ENCODE results near the gene ASAH2B. TPM values are rescaled to one million over a fixed set of nuclear protein-coding genes. Genes with fewer than 3 reads are reported as not detected.
A peak's percentile ranks its signal among the peaks of the same experiment; 100 is the strongest.

Gene ASAH2B
- total and polyA plus RNA-seq, 2 of the 13 experiments (the other 11 are each of a cell fraction or from before 2014, with no cell fraction given), result 4.2 to 4.6 TPM

GRCh38 chr10:50739618-50740292 lies at the start of gene ASAH2B (continued):
- TF ChIP-seq, protein P1, sequence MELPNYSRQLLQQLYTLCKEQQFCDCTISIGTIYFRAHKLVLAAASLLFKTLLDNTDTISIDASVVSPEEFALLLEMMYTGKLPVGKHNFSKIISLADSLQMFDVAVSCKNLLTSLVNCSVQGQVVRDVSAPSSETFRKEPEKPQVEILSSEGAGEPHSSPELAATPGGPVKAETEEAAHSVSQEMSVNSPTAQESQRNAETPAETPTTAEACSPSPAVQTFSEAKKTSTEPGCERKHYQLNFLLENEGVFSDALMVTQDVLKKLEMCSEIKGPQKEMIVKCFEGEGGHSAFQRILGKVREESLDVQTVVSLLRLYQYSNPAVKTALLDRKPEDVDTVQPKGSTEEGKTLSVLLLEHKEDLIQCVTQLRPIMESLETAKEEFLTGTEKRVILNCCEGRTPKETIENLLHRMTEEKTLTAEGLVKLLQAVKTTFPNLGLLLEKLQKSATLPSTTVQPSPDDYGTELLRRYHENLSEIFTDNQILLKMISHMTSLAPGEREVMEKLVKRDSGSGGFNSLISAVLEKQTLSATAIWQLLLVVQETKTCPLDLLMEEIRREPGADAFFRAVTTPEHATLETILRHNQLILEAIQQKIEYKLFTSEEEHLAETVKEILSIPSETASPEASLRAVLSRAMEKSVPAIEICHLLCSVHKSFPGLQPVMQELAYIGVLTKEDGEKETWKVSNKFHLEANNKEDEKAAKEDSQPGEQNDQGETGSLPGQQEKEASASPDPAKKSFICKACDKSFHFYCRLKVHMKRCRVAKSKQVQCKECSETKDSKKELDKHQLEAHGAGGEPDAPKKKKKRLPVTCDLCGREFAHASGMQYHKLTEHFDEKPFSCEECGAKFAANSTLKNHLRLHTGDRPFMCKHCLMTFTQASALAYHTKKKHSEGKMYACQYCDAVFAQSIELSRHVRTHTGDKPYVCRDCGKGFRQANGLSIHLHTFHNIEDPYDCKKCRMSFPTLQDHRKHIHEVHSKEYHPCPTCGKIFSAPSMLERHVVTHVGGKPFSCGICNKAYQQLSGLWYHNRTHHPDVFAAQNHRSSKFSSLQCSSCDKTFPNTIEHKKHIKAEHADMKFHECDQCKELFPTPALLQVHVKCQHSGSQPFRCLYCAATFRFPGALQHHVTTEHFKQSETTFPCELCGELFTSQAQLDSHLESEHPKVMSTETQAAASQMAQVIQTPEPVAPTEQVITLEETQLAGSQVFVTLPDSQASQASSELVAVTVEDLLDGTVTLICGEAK (IDR thresholded peaks at IDR 0.05), result no peak; the same call in 1 of the 2 replicates
- TF ChIP-seq, protein P1 (CRISPR knock-in tag; IDR thresholded peaks at IDR 0.05), result 0 out of 2 replicates have a peak, but pooled peaks have one; percentile 75
- 0 out of 2 replicates have a peak, but pooled peaks have one; percentile 36 for TF ChIP-seq MED1 (CRISPR knock-in tag; IDR thresholded peaks at IDR 0.05)
- TF ChIP-seq TRIM24 (CRISPR knock-in tag; IDR thresholded peaks at IDR 0.05), result no peak
- no peak for TF ChIP-seq ZNF44 (CRISPR knock-in tag; IDR thresholded peaks at IDR 0.05)
- peak; percentile 81 for TF ChIP-seq ZNF225 (CRISPR knock-in tag; IDR thresholded peaks at IDR 0.05)
- TF ChIP-seq EHMT2 (IDR thresholded peaks at IDR 0.05; ENCODE audit: borderline replicate concordance, low read depth, low read length), result peak; percentile 48
- TF ChIP-seq ZNF557 (CRISPR knock-in tag; IDR thresholded peaks at IDR 0.05), result peak; percentile 21; the same call in 1 of the 2 replicates
- TF ChIP-seq, protein P2, sequence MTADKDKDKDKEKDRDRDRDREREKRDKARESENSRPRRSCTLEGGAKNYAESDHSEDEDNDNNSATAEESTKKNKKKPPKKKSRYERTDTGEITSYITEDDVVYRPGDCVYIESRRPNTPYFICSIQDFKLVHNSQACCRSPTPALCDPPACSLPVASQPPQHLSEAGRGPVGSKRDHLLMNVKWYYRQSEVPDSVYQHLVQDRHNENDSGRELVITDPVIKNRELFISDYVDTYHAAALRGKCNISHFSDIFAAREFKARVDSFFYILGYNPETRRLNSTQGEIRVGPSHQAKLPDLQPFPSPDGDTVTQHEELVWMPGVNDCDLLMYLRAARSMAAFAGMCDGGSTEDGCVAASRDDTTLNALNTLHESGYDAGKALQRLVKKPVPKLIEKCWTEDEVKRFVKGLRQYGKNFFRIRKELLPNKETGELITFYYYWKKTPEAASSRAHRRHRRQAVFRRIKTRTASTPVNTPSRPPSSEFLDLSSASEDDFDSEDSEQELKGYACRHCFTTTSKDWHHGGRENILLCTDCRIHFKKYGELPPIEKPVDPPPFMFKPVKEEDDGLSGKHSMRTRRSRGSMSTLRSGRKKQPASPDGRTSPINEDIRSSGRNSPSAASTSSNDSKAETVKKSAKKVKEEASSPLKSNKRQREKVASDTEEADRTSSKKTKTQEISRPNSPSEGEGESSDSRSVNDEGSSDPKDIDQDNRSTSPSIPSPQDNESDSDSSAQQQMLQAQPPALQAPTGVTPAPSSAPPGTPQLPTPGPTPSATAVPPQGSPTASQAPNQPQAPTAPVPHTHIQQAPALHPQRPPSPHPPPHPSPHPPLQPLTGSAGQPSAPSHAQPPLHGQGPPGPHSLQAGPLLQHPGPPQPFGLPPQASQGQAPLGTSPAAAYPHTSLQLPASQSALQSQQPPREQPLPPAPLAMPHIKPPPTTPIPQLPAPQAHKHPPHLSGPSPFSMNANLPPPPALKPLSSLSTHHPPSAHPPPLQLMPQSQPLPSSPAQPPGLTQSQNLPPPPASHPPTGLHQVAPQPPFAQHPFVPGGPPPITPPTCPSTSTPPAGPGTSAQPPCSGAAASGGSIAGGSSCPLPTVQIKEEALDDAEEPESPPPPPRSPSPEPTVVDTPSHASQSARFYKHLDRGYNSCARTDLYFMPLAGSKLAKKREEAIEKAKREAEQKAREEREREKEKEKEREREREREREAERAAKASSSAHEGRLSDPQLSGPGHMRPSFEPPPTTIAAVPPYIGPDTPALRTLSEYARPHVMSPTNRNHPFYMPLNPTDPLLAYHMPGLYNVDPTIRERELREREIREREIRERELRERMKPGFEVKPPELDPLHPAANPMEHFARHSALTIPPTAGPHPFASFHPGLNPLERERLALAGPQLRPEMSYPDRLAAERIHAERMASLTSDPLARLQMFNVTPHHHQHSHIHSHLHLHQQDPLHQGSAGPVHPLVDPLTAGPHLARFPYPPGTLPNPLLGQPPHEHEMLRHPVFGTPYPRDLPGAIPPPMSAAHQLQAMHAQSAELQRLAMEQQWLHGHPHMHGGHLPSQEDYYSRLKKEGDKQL (CRISPR knock-in tag; IDR thresholded peaks at IDR 0.05; ENCODE audit: low read depth), result no peak
- TF ChIP-seq AHR (CRISPR knock-in tag; IDR thresholded peaks at IDR 0.05), result no peak
- 0 out of 2 replicates have a peak, but pooled peaks have one; percentile 39 for TF ChIP-seq DNMT3B (CRISPR knock-in tag; conservative IDR thresholded peaks at IDR 0.05)
- TF ChIP-seq ZNF513 (CRISPR knock-in tag; conservative IDR thresholded peaks at IDR 0.05), result no peak
- TF ChIP-seq ZNF143 (CRISPR knock-in tag; IDR thresholded peaks at IDR 0.05), result peak; percentile 29; the same call in 1 of the 2 replicates
- no peak for TF ChIP-seq ZNF484 (CRISPR knock-in tag; IDR thresholded peaks at IDR 0.05; ENCODE audit: borderline replicate concordance, low read depth)

All from HepG2 (cell line).